HG02678 (cell line): ENCODE data around the gene FBLN5.

Experiments used
- ATAC-seq: cut with Tn5 transposase; IDR thresholded peaks from one replicate; pipeline ENCODE4 v1.9.1; 2021; ENCODE audit warnings: mild to moderate bottlenecking, moderate library complexity; ENCODE audit not compliant: unreplicated experiment

Gene FBLN5

GRCh38 chr14:91946622-91947474 is 646 bp downstream of the FBLN5 start:
- ATAC-seq = no peak

- no peak for ATAC-seq
These were observed 1.5 kb downstream of the FBLN5 start for GRCh38 chr14:91945751-91946621.

GRCh38 chr14:91942946-91943345 is 4.5 kb downstream of the FBLN5 start:
- ATAC-seq = no peak

DNA sequence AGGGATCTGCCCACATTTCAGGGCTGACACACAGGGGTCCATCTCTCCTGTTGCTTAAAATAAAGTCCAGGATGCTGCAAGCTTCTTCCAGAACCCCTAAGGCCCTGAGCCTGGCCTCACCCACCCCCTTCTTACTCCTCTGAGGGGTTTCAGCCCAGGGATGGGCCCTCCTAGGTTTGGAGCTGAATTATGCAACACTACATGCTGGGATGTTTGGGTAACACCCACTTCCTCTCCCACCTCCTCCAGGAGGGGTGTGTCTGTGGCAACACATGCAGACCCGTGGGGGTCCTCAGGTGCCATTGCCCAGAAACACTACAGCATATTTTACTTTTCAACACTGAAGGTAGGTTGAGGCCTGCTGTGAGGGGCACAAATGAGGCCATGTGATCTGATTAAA is 5.4 kb downstream of the FBLN5 start:
- no peak for ATAC-seq

GRCh38 chr14:91940209-91940608 is 7.3 kb downstream of the FBLN5 start:
- ATAC-seq = no peak

- ATAC-seq = no peak
These were observed 11.9 kb downstream of the FBLN5 start for GRCh38 chr14:91935586-91935985.

DNA sequence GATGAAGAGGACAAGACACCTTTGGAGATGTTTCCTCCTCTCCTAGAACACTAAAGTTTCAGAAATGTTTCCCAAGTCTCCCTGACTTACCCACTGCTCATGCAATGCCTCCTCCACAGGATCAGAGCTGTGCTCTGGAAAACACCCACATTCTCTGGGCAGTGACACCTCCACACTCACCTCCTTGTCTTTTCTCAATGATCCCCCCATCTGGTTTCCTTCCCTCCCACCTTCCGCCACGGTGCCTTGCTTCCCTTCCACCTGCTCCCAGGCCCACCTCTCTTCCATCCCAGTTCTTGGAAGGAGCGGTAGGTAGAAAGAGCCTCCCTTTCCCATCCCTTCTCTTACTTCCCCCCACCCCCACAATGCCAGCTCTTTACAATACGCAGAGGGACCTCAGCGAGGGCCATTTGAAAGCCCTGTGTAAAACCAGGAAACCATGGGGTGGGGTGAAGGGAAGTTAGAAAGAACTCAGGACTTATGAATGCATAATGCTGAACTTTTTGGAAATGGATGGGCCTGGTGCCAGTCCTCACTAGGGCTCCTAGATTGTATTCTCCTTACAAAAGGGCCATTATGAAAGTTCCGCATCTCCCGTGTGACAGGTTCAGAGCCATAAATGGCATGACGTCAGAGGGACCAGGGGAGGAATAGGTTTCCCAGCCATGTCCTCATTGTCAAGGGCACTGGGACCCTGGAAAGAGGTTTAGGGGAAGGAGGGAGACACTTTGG is 12.8 kb downstream of the FBLN5 start:
- ATAC-seq = no peak

- ATAC-seq = no peak
These were observed 15.9 kb downstream of the FBLN5 start for GRCh38 chr14:91931478-91932088.

GRCh38 chr14:91929700-91930099 is 17.8 kb downstream of the FBLN5 start:
- no peak for ATAC-seq

- no peak for ATAC-seq
These were observed 19.7 kb downstream of the FBLN5 start for GRCh38 chr14:91927800-91928199.

DNA sequence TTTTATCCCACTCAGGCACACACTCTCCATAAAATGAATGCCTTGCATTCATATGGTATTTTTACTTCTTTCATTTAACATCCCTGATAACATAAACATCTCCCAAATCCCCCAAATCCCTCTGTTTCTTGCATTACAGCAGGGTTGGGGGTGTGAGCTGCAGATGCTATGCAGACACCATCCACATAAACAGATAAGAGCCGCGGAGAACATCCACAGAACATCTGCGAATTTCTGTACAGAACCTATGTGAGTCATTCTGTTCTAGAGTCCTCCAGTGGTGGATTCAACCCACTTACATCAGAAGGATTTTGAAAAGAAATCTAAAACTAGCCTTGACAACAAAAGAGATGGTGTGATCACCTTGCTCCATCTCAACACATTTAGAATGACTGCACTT is 20.3 kb downstream of the FBLN5 start:
- ATAC-seq = no peak

DNA sequence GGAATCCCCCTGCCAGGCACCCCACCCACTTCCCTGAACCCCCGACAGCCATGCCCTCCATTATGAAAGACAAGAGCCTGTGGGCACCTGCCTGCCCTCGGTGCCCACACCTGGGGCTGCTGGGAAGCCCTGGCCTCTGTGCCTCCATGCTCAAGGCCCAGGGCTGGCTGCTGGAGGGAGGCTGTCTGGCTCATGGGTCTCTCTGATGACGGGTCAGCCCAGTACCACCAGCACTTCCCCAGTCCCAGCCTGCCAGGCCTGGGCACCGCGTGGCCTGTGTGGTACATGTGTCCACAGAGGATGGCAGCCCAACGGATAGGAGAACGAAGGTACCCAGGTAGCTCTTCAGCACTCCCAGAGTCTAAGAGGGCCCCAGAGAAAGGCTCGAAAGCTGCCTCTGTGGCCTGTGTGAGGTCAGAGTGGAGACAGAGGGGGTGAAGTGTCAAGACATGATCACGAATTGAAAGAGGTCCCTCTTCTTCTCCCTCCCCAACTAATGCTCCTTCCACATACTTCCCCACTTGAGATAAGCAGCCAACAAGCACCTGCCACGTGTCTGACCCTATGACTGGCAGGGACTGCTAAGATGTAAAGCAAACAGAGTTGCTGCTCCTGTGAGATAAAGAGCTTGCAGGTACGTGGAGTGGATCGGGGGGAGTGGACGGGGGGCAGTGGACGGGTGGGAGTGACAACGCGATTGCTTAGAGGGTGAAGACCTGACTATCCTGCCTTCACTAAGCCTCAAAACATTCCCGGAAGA is 21.2 kb downstream of the FBLN5 start:
- no peak for ATAC-seq

- ATAC-seq = no peak
These were observed 21.8 kb downstream of the FBLN5 start for GRCh38 chr14:91925727-91926121.

- ATAC-seq = no peak
These were observed 22.3 kb downstream of the FBLN5 start for GRCh38 chr14:91925001-91925726.

DNA sequence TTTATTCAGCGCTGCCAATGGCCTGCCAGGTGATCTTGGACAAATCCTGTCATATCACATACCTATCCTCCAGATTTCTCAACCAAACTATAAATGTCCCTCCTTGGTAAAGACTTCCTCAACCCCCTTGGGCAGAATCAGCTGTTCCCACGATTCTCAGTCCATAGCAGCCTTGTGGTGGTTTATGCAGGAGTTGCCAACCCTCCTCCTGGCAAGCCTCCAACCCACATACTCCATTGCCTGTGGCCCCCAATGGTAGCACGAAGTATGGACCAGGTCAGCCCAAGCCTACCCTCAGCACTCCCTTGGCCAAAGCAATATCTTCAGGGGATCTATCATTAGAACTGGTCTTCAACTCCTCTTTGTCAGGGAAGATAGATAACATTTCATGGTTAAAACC is 27.0 kb downstream of the FBLN5 start:
- no peak for ATAC-seq

DNA sequence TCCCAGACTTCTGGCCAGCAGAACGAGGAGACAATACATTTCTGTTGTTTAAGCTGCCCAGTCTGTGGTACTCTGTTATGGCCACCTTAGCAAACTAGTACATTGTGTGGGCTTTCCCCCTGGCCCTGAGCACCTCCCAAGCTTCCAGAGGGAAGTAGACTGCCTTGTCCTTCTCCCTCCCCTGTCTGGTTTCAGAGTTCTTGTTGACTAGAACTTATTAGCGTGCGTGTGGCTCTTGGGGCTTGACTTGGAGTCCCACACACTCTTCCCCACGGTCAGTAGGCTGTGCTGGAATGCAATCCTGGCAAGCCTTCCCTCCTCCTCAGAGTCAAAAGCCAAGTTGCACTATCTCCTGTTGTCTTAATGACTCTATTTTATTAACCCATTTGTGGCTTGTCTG is 27.7 kb downstream of the FBLN5 start:
- ATAC-seq = no peak

DNA sequence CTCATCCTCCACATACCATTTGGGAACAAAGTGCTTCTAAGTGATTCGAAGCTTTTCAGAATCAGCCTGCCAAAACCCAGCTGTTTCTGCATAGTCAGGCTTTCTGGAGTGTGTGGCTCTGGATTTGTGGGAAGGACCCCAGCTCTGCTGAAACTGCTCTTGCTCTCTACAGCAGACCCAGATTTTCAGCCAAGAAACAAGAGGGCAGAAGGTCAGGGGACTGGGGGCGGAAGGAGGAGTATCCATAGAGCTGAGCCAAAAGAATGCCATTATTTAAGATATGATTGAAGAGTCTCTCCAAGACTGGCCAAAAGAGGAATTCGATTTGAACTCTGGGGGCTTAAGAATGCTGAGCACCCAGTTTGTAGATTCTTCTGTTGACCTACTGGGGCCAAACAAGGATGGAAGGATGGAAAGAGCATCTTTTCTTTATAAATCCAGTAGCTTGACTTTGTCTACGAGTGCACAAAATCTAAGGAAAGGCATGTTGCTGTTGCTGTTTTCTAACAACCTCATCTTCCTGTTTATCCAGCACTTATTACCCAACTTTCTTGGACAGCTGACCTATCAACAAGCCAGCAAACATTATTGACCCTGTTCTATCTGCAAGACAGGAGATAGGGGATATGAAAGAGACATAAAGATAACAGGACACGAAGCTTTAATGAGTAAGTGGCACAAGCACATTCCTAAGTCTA is 29.2 kb downstream of the FBLN5 start:
- no peak for ATAC-seq

- ATAC-seq = no peak
These were observed 35.5 kb downstream of the FBLN5 start for GRCh38 chr14:91912035-91912434.

- ATAC-seq = peak; percentile 75
These were observed 35.9 kb downstream of the FBLN5 start for GRCh38 chr14:91911474-91912032.
